Measurements from ENCODE around the gene DAPL1.
A peak's percentile ranks its signal among the peaks of the same experiment; 100 is the strongest.

Gene DAPL1, protein sequence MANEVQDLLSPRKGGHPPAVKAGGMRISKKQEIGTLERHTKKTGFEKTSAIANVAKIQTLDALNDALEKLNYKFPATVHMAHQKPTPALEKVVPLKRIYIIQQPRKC

DNA sequence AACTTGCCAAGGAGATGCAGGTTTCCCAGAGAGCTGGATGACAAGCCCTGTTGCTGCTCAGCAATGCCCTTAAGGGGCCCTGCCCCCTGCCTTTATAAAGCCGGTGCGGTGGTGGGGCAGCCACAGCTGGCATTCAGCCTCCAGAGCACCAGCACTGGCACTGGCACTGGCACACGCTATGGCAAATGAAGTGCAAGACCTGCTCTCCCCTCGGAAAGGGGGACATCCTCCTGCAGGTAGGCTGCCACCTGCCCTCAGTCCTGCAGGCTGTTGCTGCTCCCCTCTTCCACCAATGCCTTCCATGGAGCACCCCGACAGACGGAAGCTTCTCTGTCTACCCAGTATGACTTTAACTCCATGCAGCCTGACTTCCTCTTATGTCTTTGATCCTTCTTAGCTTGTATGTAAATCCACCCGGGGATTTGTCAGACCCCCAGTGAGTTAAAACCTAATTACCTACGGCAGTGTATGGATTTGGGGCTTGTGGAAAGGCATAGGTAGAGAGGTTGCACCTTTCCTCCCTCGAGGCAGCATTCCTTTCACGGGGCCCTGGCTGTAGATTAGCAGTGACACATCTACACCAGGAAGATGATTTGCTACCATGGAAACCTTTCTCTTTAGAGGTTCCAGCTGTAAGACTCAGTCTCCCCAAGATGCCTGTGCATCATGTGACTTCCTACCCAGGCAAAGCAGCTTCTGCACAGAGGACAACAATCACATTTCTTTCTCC lies at the start of gene DAPL1:
Gene DAPL1, plus strand, starts transcription at position 123 of the 730 bp plus-strand sequence. Its CDS starts 56 bp downstream, at position 179.
- DNase-seq, result no peak
- H3K4me1 ChIP-seq, result peaks cover 0 to 6% (median 3%) of the 10 kb centered on the region in 4 donors
- TF ChIP-seq, protein P1, sequence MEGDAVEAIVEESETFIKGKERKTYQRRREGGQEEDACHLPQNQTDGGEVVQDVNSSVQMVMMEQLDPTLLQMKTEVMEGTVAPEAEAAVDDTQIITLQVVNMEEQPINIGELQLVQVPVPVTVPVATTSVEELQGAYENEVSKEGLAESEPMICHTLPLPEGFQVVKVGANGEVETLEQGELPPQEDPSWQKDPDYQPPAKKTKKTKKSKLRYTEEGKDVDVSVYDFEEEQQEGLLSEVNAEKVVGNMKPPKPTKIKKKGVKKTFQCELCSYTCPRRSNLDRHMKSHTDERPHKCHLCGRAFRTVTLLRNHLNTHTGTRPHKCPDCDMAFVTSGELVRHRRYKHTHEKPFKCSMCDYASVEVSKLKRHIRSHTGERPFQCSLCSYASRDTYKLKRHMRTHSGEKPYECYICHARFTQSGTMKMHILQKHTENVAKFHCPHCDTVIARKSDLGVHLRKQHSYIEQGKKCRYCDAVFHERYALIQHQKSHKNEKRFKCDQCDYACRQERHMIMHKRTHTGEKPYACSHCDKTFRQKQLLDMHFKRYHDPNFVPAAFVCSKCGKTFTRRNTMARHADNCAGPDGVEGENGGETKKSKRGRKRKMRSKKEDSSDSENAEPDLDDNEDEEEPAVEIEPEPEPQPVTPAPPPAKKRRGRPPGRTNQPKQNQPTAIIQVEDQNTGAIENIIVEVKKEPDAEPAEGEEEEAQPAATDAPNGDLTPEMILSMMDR (IDR thresholded peaks at IDR 0.05), result no peak

DNA sequence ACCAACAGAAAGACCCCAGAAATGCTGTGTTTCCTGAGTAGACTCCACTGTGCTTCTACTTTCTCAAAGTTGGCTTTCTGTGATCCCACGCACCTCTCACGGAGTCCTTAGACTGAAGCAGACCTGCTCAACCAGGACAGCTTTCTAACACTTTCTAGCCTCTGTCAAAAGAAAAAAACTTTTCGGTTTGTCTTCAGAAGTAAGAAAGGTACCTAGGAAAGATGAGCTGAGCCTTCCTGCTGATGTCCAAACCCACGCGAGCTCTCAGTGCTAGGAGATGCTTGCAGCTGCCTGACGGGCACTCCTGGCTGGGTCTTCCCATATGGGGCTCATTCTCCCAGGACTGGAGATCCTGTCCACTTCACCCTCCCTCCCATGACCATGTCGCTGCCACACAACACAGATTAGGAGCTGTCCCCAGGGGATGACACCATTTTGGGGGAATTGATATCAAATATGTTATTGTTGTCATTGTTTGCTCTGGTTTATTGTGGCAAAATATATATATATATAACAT lies 49.2 kb upstream of the DAPL1 start:
- Histone ChIP-seq H3K4me1 (no peaks in the 10 kb centered on the region), H3K27me3 (peaks cover 0 to 31% of the 10 kb centered on the region in 2 donors), H3K36me3 (no peaks in the 10 kb centered on the region), H3K27ac (no peak overlapping the region), H3K4me3 (no peak overlapping the region), H3K9me3 (no peaks in the 10 kb centered on the region)
- TF ChIP-seq, protein P1 (IDR thresholded peaks at IDR 0.05), result no peak
- no peak for DNase-seq
- intact Hi-C loops (cut with DNase I; ENCODE audit: low total_unique reads), result loop anchor here (5.0 kb wide), 1 partner anchor 719 kb away; no protein-coding TSS in a partner anchor

More for the DNA sequence above, at the start of gene DAPL1:
- H3K4me3 ChIP-seq, result peak within 1 kb of the TSS in 1 of 2 donors; percentile 20
- no peaks in the 10 kb centered on the region for H3K27me3 ChIP-seq
- no peak within 1 kb of the TSS for H3K27ac ChIP-seq
- H3K36me3 ChIP-seq, result no peaks in the 10 kb centered on the region
- intact Hi-C loops (cut with DNase I; ENCODE audit: low total_unique reads), result no loop called here
- no peaks in the 10 kb centered on the region for H3K9me3 ChIP-seq

DNA sequence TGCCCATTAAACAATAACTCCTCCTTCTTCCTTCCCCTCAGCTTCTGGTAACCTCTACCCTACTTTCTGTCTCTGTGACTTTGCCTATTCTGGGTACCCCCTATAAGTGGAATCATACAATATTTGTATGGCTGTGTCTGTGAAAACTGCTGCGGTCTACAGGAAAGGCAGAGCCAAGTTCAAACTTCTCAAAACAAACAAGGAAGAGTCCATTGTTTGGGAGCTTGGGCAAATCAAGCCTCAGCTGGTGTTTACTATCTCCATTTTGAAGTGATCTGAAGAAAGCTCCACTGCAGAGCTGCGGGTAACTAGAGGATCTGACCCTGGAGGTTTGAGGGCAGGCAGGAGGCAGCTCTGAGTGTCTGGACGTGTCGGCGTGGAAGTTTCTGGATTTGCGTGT lies 48.6 kb upstream of the DAPL1 start:
- no peak overlapping the region for H3K27ac ChIP-seq
- intact Hi-C loops (cut with DNase I; ENCODE audit: low total_unique reads), result loop anchor here (5.0 kb wide), 1 partner anchor 719 kb away; no protein-coding TSS in a partner anchor
- H3K9me3 ChIP-seq, result no peaks in the 10 kb centered on the region
- H3K36me3 ChIP-seq, result no peaks in the 10 kb centered on the region
- peaks cover 0 to 31% of the 10 kb centered on the region in 2 donors for H3K27me3 ChIP-seq
- H3K4me1 ChIP-seq, result no peaks in the 10 kb centered on the region
- DNase-seq, result no peak
- TF ChIP-seq, protein P1 (IDR thresholded peaks at IDR 0.05), result no peak
- H3K4me3 ChIP-seq, result no peak overlapping the region

DNA sequence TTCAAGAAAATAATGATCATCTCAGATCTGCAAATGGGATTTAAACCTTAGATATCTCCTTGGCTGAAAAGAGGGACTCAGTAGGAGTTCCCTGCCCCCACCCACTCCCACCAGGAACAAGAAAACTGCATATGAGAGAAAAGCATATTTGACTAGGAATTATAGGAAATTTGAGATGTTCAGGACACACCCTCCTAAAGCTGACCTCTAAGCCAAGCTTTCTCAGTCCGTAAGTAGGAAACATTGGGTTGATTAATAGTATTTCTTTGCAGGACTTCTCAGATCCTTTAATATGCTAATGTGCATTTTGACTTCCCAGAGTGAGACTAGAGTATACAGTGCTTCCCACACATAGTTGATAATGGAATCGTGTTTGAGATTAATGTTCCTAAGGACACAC lies 47.8 kb upstream of the DAPL1 start:
- H3K9me3 ChIP-seq, result no peaks in the 10 kb centered on the region
- no peak overlapping the region for H3K27ac ChIP-seq
- H3K4me3 ChIP-seq, result no peak overlapping the region
- TF ChIP-seq, protein P1 (IDR thresholded peaks at IDR 0.05), result no peak
- no peak for DNase-seq
- intact Hi-C loops (cut with DNase I; ENCODE audit: low total_unique reads), result loop anchor here (5.0 kb wide), 1 partner anchor 720 kb away; no protein-coding TSS in a partner anchor
- no peaks in the 10 kb centered on the region for H3K36me3 ChIP-seq
- H3K4me1 ChIP-seq, result no peaks in the 10 kb centered on the region
- peaks cover 0 to 31% of the 10 kb centered on the region in 2 donors for H3K27me3 ChIP-seq

DNA sequence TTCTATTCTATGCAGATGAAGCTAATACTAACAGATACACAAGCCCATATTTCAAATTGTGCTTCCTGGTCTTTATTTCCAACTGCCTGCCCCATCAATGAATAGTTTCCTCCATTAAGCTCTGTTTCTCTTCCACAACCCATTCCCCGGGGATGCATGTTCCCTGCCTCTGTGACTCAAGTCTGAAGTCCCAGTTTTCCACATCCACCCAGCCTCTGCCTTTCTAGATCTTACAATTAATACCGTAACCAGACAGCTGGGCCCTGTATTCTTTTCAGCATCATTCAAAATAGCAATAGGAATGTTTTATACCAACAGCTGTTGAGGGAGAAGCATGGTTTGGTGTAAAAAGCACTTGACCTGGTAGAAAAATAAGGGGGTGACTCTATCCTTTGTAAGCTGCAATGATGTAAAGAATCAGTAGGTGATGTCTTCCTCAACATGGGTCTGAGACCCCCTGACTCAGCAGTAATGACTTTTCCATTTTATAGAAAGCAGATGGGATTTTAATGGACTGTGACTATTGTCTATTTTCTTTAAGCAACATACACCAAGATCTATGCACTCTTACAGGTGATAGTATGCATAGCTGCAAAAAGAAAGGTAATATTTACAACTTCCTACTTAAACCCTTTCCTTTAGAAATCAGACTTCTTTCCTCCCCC lies 46.1 kb upstream of the DAPL1 start:
- Histone ChIP-seq H3K27me3 (peaks cover 0 to 29% of the 10 kb centered on the region in 2 donors), H3K4me3 (no peak overlapping the region), H3K27ac (no peak overlapping the region), H3K4me1 (peaks cover 0 to 9% (median 4%) of the 10 kb centered on the region in 4 donors), H3K9me3 (no peaks in the 10 kb centered on the region), H3K36me3 (no peaks in the 10 kb centered on the region)
- intact Hi-C loops (cut with DNase I; ENCODE audit: low total_unique reads), result loop anchor here (5.0 kb wide), 1 partner anchor 722 kb away; no protein-coding TSS in a partner anchor
- TF ChIP-seq, protein P1 (IDR thresholded peaks at IDR 0.05), result no peak
- no peak for DNase-seq

All from tibial artery (tissue), 4 donors.